ENCODE results near the gene RNF222. TPM values are rescaled to one million over a fixed set of nuclear protein-coding genes. Genes with fewer than 3 reads are reported as not detected.

Gene RNF222, protein sequence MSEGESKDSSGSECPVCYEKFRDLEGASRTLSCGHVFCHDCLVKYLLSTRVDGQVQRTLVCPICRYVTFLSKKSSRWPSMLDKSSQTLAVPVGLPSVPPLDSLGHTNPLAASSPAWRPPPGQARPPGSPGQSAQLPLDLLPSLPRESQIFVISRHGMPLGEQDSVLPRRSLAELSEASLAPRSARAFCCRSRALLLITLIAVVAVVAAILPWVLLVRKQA
- not detected for total RNA-seq
- 1 to 10 TPM in 1 of 3 donors, not detected in 2; 1.5 TPM for polyA plus RNA-seq
- long read RNA-seq, donor 1, result 0 reads
- long read RNA-seq, donor 2, result 0 reads
- long read RNA-seq, donor 3, result 0 reads
- long read RNA-seq, donor 4, result 0 reads
- long read RNA-seq, donor 5, result 0 reads
- long read RNA-seq, donor 6, partial matches to known transcripts, result 0 of 4 reads
- long read RNA-seq, donor 6, other reads (novel, unspliced or antisense), result 0 of 4 reads
- long read RNA-seq, donor 7, partial matches to known transcripts, result 0 of 1 reads
- long read RNA-seq, donor 7, other reads (novel, unspliced or antisense), result 0 of 1 reads
- long read RNA-seq, donor 8, partial matches to known transcripts, result 0 of 1 reads
- long read RNA-seq, donor 8, other reads (novel, unspliced or antisense), result 0 of 1 reads
- long read RNA-seq, donor 9, result 0 reads
- long read RNA-seq, donor 10, result 0 reads

DNA sequence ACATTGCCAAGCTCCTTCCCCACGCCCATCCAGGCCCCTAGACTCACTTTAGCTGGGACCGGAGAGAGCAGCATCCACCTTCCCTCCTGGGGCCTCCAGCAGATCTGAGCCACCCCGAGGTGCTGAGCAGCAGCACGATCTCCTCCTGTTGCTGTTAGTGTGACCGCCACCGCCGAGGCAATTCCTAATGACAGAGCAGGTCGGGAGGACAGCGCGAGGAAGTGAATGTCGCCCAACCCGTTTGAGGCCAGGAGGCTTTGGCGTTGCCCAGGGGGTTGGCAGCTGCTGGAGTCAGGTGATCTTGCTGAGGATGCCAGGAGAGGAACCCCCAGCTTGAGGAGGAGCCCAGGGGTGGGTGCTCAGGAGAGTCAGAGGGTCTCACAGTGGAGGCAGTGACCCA is at the start of gene RNF222:
Gene RNF222, minus strand, starts transcription at position 192 of the 400 bp plus-strand sequence. CDS start 4,366 bp downstream, outside the sequence.
- TF ChIP-seq, protein P1, sequence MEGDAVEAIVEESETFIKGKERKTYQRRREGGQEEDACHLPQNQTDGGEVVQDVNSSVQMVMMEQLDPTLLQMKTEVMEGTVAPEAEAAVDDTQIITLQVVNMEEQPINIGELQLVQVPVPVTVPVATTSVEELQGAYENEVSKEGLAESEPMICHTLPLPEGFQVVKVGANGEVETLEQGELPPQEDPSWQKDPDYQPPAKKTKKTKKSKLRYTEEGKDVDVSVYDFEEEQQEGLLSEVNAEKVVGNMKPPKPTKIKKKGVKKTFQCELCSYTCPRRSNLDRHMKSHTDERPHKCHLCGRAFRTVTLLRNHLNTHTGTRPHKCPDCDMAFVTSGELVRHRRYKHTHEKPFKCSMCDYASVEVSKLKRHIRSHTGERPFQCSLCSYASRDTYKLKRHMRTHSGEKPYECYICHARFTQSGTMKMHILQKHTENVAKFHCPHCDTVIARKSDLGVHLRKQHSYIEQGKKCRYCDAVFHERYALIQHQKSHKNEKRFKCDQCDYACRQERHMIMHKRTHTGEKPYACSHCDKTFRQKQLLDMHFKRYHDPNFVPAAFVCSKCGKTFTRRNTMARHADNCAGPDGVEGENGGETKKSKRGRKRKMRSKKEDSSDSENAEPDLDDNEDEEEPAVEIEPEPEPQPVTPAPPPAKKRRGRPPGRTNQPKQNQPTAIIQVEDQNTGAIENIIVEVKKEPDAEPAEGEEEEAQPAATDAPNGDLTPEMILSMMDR (IDR thresholded peaks at IDR 0.05), result no peak
- TF ChIP-seq POLR2AphosphoS5 (IDR thresholded peaks at IDR 0.05) (no peak), EP300 (IDR thresholded peaks at IDR 0.05) (no peak), POLR2A (IDR thresholded peaks at IDR 0.05) (no peak)
- H3K36me3 ChIP-seq, result no peaks in the 10 kb centered on the region
- intact Hi-C loops (cut with DNase I; ENCODE audit: low total_unique reads), result no loop called here
- no peak for DNase-seq
- H3K27ac ChIP-seq, result no peak within 1 kb of the TSS
- 43 to 59% (median 47%) methylated on average over 11 to 13 of the region's 13 CpGs for WGBS, 5 donors
- no peaks in the 10 kb centered on the region for H3K9me3 ChIP-seq
- H3K27me3 ChIP-seq, result peaks cover 0 to 72% (median 25%) of the 10 kb centered on the region in 3 donors
- no peak within 1 kb of the TSS for H3K4me3 ChIP-seq
- H3K4me1 ChIP-seq, result peaks cover 0 to 4% (median 0%) of the 10 kb centered on the region in 4 donors

DNA sequence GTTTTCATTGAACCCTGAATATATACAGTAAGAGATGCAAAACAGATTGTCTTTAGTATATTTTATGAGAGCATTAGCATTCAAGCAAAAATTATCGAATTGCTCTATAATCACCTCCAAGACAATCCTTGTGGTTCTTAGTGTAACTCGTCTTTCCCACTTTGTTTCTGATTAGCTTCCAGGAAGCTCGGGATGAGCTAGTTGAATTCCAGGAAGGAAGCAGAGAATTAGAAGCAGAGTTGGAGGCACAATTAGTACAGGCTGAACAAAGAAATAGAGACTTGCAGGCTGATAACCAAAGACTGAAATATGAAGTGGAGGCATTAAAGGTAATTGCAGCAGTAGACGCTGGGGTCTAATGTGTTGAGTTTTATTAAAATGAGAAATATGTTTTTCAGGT is 47.9 kb upstream of the RNF222 start:
- 67 to 82% (median 79%) methylated on average over 4 of the region's 4 CpGs for WGBS, 5 donors
- intact Hi-C loops (cut with DNase I; ENCODE audit: low total_unique reads), result no loop called here
- H3K27ac ChIP-seq, result no peak overlapping the region
- no peak overlapping the region for H3K4me3 ChIP-seq
- no peak for DNase-seq
- no peaks in the 10 kb centered on the region for H3K27me3 ChIP-seq
- H3K36me3 ChIP-seq, result peaks cover 34 to 73% (median 70%) of the 10 kb centered on the region in 4 donors
- H3K4me1 ChIP-seq, result peaks cover 0 to 45% (median 24%) of the 10 kb centered on the region in 4 donors
- TF ChIP-seq, protein P1 (IDR thresholded peaks at IDR 0.05), result no peak
- TF ChIP-seq EP300 (IDR thresholded peaks at IDR 0.05), result no peak
- no peak for TF ChIP-seq POLR2A (IDR thresholded peaks at IDR 0.05)
- no peak for TF ChIP-seq POLR2AphosphoS5 (IDR thresholded peaks at IDR 0.05)
- H3K9me3 ChIP-seq, result no peaks in the 10 kb centered on the region

DNA sequence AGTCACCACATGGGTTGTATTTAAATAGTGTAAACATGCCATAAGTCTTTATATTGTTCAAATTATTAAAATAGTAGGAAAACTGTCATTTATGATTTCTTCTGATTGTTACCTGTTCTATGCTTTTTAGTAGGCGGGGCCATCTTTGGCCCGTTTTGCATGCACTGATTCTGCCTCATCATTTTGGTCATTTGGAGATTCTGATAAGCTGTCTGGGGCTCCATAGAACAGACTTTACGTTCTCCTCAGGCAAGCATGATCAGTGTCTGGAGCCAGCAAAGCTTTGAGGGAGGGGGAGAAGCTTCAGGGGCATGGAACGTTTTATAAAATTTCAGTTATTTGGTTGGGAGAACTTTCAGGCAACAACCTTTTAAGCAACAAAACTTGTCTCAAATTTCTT is 46.9 kb upstream of the RNF222 start:
- Histone ChIP-seq H3K4me3 (no peak overlapping the region), H3K9me3 (no peaks in the 10 kb centered on the region), H3K27ac (no peak overlapping the region), H3K36me3 (peaks cover 32 to 72% (median 64%) of the 10 kb centered on the region in 4 donors), H3K4me1 (peaks cover 0 to 55% (median 29%) of the 10 kb centered on the region in 4 donors), H3K27me3 (no peaks in the 10 kb centered on the region)
- no peak for TF ChIP-seq POLR2AphosphoS5 (IDR thresholded peaks at IDR 0.05)
- WGBS, 5 donors, result 59 to 71% (median 61%) methylated on average over 4 of the region's 4 CpGs
- intact Hi-C loops (cut with DNase I; ENCODE audit: low total_unique reads), result no loop called here
- no peak for DNase-seq

DNA sequence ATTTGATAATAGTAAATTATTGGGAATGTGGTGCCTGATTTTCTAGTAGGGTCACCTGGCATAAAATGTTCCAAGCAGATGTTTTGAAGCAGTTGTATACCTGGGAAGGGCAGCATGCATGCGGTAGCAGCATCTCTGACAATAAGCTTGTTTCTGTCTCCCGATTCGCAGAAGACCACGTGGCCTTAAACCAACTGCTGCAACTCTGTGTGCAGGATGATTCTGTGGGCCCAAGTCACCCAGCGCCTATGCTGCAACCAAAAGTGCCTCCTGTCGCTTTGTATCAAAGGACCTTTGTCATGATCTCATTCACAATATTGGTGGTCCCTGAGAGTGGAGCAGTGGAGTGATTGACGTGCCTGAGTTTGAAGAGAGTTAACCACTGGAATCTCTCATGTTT is 46.1 kb upstream of the RNF222 start:
- intact Hi-C loops (cut with DNase I; ENCODE audit: low total_unique reads), result no loop called here
- TF ChIP-seq POLR2AphosphoS5 (IDR thresholded peaks at IDR 0.05) (no peak), EP300 (IDR thresholded peaks at IDR 0.05) (no peak), POLR2A (IDR thresholded peaks at IDR 0.05) (no peak)
- TF ChIP-seq, protein P1 (IDR thresholded peaks at IDR 0.05), result no peak
- H3K9me3 ChIP-seq, result no peaks in the 10 kb centered on the region
- H3K27ac ChIP-seq, result no peak overlapping the region
- H3K4me3 ChIP-seq, result no peak overlapping the region
- WGBS, 5 donors, result 82 to 93% (median 86%) methylated on average over 7 of the region's 7 CpGs
- H3K36me3 ChIP-seq, result peaks cover 24 to 72% (median 63%) of the 10 kb centered on the region in 4 donors
- DNase-seq, result no peak
- peaks cover 0 to 60% (median 29%) of the 10 kb centered on the region in 4 donors for H3K4me1 ChIP-seq
- H3K27me3 ChIP-seq, result no peaks in the 10 kb centered on the region

Measured in stomach (tissue), 19 donors.